Renal pelvis (tissue), 4 donors: ENCODE data around the gene MTX1. TPM values are rescaled to one million over a fixed set of nuclear protein-coding genes. Genes with fewer than 3 reads are reported as not detected.
A peak's percentile ranks its signal among the peaks of the same experiment; 100 is the strongest.
"Not testable (repeated sequence)": the region's sequence is repeated elsewhere in the genome, so short reads cannot be mapped to it uniquely, and the experiment has no call there.

Source experiments
- DNase-seq: peaks from one replicate; pipeline ENCODE4 v3.0.0-alpha.2; 2013
- polyA plus RNA-seq, 3 donors: library from polyadenylated mRNA; unstranded; fragments of 120-200 nt; gene quantifications; one replicate each; pipeline ENCODE4 v1.2.1, GENCODE V29; 2013; ENCODE audit not compliant: insufficient read length in 3 of 3

MTX1 gene
- polyA plus RNA-seq, 3 donors = 43.4 to 50.1 (median 48.6) TPM

- DNase-seq = not testable (repeated sequence)
These were observed 22.8 kb downstream of the MTX1 start for GRCh38 chr1:155231302-155231701.

DNA sequence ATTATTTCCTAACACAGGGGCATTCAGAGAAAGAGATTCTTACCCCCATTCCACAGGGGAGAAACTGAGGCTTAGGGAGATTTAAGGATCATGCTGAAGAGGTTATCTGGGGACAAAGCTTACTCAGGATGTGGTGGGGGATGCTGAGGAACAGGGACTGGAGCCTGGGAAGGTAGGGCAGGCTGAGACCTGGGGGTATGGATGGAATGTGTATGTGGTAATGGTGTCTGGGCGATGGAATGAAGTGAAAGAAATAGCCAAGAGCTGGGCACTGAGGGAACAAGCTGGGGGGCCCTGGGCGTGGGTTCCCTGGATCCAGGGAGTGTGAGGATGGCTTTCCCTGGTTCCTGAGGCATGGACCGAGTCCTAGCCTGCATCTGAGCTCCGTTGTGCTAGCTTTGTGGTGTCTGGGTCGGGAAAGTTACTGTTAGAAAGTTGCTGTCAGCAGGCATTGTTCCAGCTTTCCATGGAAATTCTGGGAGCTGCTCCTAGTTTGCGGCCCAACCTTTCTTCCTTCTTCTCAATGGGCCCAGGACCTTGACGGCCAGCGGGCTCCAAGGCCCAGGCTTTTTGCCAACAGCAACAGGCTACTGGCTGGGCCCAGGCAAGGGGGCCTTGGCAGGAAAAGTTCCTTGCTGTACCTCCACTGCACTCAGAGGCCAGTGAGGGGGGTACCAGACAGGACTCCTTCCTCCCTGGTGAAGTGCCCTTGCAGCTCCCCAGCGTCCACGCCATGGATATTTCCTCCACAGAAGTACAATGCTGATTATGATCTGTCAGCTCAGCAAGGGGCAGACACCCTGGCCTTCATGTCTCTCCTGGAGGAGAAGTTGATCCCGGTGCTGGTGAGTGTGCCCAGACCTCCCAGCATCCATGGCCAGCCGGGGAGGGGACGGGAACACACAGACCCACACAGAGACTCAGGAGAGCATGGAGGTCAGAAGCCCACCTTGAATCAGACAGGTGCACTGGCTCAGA lies 23.8 kb downstream of the MTX1 start:
- DNase-seq = peak; percentile 50

- not testable (repeated sequence) for DNase-seq
These were observed 25.0 kb downstream of the MTX1 start for GRCh38 chr1:155233502-155233901.

DNA sequence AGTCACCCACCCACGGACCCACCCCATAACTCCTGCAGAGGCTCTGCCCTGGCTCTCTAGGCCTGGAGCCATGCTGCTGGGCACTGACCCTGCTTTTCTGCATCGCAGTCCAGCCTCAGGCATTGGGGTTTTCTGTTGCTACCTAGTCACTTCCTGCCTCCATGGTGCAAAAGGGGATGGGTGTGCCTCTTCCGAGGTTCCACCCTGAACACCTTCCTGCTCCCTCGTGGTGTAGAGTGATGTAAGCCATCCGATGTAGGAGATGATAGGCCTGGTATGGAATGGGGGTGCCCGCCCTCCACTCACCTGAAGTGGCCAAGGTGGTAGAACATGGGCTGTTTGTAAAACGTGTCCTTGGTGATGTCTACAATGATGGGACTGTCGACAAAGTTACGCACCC lies 26.9 kb downstream of the MTX1 start:
- not testable (repeated sequence) for DNase-seq

DNA sequence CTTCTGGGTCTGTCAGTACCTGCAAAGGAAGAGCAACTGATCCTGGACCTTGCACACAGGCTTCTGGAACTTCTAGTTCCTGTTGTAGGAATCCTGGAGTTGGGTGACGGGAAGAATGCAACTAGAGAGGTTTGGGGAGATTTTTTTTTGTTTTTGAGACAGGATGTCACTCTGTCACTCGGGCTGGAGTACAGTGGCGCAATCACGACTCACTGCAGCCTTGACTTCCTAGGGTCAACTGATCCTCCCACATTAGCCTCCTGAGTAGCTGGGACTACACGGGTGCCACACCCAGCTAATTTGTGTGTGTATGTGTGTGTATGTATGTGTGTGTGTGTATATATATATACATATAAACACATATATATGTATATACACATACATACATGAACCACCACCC lies 28.0 kb downstream of the MTX1 start:
- DNase-seq = no peak

- DNase-seq = peak; percentile 81
These were observed 32.7 kb downstream of the MTX1 start for GRCh38 chr1:155241069-155241679.

GRCh38 chr1:155241841-155242264 lies 33.4 kb downstream of the MTX1 start:
- no peak for DNase-seq

DNA sequence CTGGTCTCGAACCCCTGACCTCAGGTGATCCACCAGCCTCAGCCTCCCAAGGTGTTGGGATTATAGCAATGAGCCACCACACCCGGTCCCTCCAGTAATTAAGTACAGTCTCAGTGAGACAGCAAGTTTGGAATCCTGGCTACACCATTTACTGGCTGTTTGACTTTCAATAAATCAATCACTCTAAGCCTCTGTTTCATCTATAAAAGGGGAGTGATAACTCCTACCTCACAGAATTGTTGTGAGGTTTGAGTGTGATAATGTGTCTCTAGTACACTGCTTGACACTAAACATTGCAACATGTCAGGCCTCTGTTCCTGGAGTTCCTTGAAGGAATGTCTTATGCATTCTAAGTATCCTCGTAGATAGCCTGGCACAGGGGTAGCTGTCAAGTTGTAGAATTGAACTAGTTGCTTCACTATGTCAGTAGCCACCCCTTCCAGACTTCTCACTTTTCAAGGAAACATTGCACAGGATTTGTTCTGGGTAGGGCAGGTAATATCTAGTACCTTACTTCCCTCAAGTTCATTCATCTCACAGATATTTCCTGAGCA lies 34.4 kb downstream of the MTX1 start:
- no peak for DNase-seq

DNA sequence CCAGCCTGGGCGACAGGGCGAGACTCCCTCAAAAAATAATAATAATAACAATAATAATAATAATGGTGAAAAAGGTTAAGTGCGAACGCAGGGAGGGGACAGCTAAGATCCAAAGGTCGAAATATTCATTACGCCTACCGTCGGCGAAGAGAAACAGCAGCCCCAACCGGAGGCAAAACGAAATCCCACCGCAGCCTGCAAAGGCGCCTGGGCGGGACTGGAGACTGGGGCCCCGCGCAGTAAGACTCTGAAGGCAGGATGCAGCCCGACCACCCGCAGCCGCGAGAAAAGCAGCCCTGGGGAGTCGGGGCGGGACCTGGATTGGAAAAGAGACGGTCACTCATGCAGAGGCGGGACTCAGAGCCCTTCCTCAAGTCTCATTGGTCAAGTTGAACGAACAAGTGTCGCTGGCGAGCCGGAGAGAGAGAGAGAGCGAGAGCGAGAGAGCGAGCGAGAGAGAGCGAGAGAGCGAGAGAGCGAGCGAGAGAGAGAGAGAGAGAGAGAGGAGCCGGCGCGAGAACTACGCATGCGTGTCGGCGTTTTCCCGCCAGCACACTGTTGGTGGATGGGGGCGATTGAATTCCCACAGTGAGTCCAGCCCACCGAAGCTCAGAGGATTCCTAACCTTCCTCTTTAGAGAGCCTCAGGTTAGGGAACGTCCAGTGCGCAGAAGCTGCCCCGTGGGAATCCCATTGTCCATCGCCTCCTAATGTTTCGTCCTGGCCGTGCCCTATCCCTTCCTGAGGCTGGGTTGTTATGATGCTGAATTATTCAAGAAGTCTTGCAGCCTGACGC lies 36.1 kb downstream of the MTX1 start:
- peak; percentile 99 for DNase-seq

DNA sequence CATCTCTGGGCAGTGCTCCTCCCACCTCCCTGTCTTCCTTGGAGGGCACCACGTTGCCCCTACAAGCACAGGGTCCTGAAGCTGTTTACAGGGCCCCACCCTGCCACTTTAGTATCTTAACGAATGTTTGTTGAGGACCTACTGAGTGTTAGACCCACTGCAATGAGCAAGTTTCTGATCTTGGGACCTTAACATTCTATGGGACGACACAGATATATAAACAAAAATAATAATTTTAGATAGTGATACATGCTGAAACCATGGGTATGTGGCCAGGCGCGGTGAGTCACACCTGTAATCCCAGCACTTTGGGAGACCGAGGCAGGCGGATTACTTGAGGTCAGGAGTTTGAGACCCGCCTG lies 36.6 kb downstream of the MTX1 start:
- no peak for DNase-seq

DNA sequence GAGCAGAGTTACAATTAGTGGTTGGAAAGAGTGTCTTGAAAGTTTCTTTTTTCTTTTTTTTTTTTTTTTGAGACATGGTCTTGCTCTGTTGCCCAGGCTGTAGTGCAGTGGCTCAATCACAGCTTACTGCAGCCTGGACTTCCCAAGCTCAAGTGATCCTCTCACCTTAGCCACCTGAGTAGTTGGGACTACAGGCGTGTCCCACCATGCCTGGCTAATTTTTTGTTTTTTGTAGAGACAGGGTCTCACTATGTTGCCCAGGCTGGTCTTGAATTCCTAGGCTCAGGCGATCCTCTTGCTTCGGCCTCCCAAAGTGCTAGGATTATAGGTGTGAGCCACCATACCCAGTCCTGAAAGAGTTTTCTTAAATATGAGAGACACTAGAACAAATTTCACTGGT lies 38.3 kb downstream of the MTX1 start:
- not testable (repeated sequence) for DNase-seq

- DNase-seq = no peak
These were observed 39.4 kb downstream of the MTX1 start for GRCh38 chr1:155247667-155248553.

- DNase-seq = no peak
These were observed 41.7 kb downstream of the MTX1 start for GRCh38 chr1:155250246-155250632.

- DNase-seq = peak; percentile 94
These were observed 42.3 kb downstream of the MTX1 start for GRCh38 chr1:155250633-155251449.

DNA sequence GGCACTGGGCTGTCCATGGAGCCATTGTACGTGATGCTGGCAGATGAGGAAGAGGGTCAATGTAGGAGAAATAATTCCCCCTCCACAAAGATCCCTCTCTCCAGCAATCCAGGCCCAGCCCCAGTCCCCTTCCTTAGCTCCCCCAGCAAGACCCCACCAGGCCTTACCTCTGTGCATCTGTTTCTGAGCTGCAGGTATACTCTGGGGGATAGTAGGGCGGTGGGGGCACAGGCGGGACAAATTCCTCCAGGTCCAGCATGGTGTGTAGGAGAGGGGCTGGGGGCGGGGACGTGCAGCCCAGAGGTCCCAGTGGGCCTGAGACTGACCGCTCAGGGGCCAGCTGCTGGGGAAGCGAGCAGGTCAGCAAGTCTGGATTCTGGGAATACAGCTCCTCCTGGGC lies 43.1 kb downstream of the MTX1 start:
- no peak for DNase-seq

DNA sequence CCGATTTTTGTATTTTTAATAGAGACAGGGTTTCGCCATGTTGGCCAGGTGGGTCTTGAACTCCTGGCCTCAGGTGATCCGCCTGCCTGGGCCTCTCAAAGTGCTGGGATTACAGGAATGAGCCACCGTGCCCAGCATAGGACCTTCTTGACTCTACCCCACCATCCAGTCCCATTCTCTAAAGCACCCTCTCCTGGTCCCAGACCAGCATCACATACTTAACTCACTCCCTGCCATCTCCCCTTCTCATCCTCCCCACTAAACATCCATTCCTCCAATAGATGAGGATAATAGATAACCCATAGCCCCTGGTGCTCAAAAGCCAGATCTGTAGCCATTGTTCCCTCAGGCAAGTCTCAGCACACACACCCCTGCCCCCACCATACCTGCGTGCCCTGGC lies 44.7 kb downstream of the MTX1 start:
- no peak for DNase-seq

DNA sequence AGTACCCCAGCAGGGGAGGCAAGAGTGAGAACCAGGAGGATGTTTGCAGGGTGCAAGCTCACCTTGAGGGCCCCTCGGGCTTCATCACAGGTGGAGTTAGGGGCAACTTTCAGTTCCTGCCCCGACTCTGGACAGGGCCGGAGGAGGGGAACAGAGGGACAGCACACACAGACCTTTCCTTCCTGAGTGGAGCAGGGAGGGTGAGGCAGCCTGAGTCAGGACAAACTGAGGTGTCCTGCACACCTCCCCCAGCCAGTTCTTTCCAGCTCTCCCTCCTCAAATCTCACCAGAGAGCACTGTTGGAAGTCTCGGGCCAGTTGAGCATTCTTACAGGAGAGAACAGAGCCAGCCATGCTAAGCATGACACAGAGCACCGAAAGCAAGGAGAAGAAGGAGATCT lies 45.3 kb downstream of the MTX1 start:
- no peak for DNase-seq

- DNase-seq = no peak
These were observed 45.8 kb downstream of the MTX1 start for GRCh38 chr1:155254228-155254713.

- no peak for DNase-seq
These were observed 46.3 kb downstream of the MTX1 start for GRCh38 chr1:155254714-155255242.
